ENCODE data around the gene PSME3IP1. TPM values are rescaled to one million over a fixed set of nuclear protein-coding genes. Genes with fewer than 3 reads are reported as not detected.
A peak's percentile ranks its signal among the peaks of the same experiment; 100 is the strongest.

PSME3IP1 gene
- total RNA-seq, 1 donor from 2014 or later: 94.4 TPM

DNA sequence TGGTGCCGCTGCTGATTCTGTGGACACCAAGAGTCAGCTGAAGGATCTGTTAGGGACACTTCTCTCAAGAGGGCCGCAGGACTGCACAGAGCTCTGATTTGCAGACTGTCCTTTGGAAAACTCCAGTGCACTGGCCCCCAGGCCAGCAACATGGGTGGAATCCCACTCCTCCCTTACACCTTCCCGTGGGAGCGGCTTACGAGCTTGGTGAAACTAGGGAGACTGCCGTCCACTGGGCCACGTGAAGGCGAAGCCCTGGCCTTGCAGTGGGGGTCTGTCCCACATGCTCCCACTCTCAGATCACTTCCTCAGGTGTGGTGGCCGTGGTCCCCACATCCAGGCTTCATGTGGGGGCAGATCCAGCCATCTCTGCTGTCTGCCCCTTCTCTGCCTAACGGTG, 36.4 kb downstream of the PSME3IP1 start:
- Mint-ChIP-seq H3K27ac (no peak overlapping the region), H3K27me3 (no peaks in the 10 kb centered on the region), H3K9me3 (no peaks in the 10 kb centered on the region), H3K36me3 (peaks cover 25% of the 10 kb centered on the region), H3K4me1 (ENCODE audit: unreplicated experiment) (peaks cover 22% of the 10 kb centered on the region), H3K4me3 (no peak overlapping the region)
- no peak for DNase-seq (ENCODE audit: extremely low spot score, unreplicated experiment)
- TF ChIP-seq, protein P1, sequence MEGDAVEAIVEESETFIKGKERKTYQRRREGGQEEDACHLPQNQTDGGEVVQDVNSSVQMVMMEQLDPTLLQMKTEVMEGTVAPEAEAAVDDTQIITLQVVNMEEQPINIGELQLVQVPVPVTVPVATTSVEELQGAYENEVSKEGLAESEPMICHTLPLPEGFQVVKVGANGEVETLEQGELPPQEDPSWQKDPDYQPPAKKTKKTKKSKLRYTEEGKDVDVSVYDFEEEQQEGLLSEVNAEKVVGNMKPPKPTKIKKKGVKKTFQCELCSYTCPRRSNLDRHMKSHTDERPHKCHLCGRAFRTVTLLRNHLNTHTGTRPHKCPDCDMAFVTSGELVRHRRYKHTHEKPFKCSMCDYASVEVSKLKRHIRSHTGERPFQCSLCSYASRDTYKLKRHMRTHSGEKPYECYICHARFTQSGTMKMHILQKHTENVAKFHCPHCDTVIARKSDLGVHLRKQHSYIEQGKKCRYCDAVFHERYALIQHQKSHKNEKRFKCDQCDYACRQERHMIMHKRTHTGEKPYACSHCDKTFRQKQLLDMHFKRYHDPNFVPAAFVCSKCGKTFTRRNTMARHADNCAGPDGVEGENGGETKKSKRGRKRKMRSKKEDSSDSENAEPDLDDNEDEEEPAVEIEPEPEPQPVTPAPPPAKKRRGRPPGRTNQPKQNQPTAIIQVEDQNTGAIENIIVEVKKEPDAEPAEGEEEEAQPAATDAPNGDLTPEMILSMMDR (conservative IDR thresholded peaks at IDR 0.05): no peak

DNA sequence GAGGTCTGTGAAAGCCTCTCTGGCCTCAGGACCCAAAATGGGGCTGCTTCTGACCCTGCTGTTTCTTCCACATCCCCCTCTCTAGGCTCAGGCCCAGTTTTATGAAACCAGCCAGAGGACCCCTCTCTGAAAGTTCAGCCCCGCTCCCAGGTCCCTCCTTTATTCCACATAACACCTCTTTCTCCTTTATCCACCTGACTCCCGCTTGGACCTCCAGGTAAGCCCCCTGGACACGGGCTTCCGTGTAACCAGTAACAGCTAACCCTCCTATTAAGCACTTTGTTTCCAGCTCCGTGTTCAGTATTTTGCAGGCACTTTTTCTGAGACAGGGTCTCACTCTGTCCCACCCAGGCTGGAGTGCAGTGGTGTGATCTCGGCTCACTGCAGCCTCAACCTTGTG, 37.4 kb downstream of the PSME3IP1 start:
- peaks cover 16% of the 10 kb centered on the region for H3K36me3 Mint-ChIP-seq
- H3K9me3 Mint-ChIP-seq: no peaks in the 10 kb centered on the region
- H3K27me3 Mint-ChIP-seq: no peaks in the 10 kb centered on the region
- no peak overlapping the region for H3K27ac Mint-ChIP-seq
- peak overlapping the region; percentile 27 for H3K4me3 Mint-ChIP-seq
- TF ChIP-seq, protein P1 (conservative IDR thresholded peaks at IDR 0.05): no peak
- DNase-seq (ENCODE audit: extremely low spot score, unreplicated experiment): no peak
- H3K4me1 Mint-ChIP-seq (ENCODE audit: unreplicated experiment): peaks cover 22% of the 10 kb centered on the region

DNA sequence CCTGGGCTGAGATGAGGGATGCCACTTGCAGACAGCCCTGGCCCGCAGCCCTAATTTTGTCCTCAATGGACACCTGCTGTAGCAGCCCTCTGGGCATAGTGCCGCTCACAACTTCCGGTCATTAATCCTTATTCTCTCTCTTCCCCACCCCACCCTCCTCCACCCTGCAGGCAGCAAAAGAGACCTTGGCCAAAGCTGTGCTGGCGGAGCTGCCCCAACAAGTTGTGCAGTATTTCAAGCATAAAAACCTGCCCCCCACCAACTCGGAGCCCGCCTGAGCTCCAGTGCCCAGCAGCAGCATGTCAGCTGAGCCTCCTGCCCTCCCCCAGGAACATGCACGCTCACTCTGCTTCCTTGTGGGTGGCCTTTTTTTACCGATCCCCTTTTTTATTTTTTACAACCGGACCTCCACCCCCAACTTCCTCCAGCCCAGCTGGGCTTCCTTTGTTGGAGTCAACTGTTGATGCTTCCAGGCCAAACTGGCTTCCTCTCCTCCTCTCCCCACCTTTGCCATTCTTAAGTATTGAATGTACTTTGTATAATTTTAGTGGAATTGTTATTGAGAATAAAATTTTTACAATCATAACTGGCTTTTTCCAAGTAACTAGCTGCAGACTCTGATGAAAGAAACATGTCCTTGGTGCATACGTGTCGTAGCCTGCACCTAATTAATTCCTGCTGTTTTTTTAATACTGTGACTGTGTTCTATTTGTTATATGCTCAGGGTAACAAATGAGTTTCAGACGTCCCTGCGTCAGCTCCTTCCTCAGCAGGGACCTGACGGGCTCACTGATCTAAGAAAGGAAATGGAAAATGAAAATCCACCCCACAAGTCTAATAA, 38.2 kb downstream of the PSME3IP1 start:
- H3K4me1 Mint-ChIP-seq (ENCODE audit: unreplicated experiment): peaks cover 22% of the 10 kb centered on the region
- TF ChIP-seq, protein P1 (conservative IDR thresholded peaks at IDR 0.05): no peak
- DNase-seq (ENCODE audit: extremely low spot score, unreplicated experiment): no peak
- H3K27ac Mint-ChIP-seq: peak overlapping the region; percentile 66
- H3K9me3 Mint-ChIP-seq: no peaks in the 10 kb centered on the region
- peaks cover 11% of the 10 kb centered on the region for H3K36me3 Mint-ChIP-seq
- peak overlapping the region; percentile 47 for H3K4me3 Mint-ChIP-seq
- H3K27me3 Mint-ChIP-seq: no peaks in the 10 kb centered on the region

DNA sequence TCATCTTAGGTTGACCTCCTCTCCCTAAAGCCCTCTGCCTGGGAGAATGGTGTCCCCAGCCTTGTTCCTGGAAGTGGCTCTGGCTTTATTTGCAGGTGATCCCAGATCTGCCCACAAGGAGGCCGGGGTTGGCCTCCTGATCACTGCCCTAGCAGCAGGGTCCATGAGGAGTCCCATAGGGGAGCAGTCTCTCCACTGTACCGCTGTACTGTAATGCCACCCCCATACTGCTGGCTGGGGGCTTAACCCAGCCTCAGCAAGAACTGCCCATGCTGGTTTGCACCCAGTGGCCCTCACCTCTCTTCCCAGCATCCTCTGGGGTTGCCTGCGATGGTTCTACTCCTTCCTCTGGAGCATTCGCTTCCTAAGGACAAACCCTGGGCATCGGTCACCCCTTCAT, 39.1 kb downstream of the PSME3IP1 start:
- TF ChIP-seq, protein P1 (conservative IDR thresholded peaks at IDR 0.05): peak; percentile 59
- H3K9me3 Mint-ChIP-seq: no peaks in the 10 kb centered on the region
- H3K4me1 Mint-ChIP-seq (ENCODE audit: unreplicated experiment): peaks cover 28% of the 10 kb centered on the region
- no peak overlapping the region for H3K27ac Mint-ChIP-seq
- H3K4me3 Mint-ChIP-seq: no peak overlapping the region
- DNase-seq (ENCODE audit: extremely low spot score, unreplicated experiment): no peak
- H3K36me3 Mint-ChIP-seq: peaks cover 4% of the 10 kb centered on the region
- H3K27me3 Mint-ChIP-seq: no peaks in the 10 kb centered on the region

DNA sequence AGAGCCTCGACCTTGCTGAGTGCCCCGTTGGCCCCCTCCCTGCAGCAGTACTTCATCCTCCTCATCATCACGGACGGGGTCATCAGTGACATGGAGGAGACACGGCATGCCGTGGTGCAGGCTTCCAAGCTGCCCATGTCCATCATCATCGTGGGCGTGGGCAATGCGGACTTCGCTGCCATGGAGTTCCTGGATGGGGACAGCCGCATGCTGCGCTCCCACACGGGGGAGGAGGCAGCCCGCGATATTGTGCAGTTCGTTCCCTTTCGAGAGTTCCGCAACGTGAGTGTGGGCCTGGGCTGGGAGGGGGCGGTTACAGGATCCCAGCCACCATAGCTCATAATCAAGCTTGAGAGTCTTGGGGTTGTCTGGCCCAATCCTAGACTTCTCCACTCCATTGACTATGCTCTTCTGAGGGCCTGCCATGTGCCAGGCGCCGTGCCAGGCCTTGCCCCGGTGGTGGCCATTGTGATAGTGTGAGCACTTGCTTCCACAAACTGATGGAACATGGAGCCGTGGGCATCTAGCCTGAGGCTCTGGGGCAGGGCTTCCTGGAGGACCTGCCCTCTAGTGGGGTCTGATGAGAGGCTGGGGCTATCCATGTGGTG, 39.7 kb downstream of the PSME3IP1 start:
- DNase-seq (ENCODE audit: extremely low spot score, unreplicated experiment): no peak
- H3K4me3 Mint-ChIP-seq: no peak overlapping the region
- TF ChIP-seq, protein P1 (conservative IDR thresholded peaks at IDR 0.05): no peak
- H3K27ac Mint-ChIP-seq: no peak overlapping the region
- no peaks in the 10 kb centered on the region for H3K27me3 Mint-ChIP-seq
- no peaks in the 10 kb centered on the region for H3K9me3 Mint-ChIP-seq
- peaks cover 29% of the 10 kb centered on the region for H3K4me1 Mint-ChIP-seq (ENCODE audit: unreplicated experiment)
- H3K36me3 Mint-ChIP-seq: peaks cover 4% of the 10 kb centered on the region

Measured in type B pancreatic cell (in vitro differentiated cells).